ENCODE results near the gene PDGFC.

Gene PDGFC

GRCh38 chr4:156966836-156967235 is 4.8 kb downstream of the PDGFC start:
- H3K4me1 ChIP-seq (ENCODE audit: insufficient read depth, low read length, severe bottlenecking) = no peaks in the 10 kb centered on the region
- no peaks in the 10 kb centered on the region for H3K9me2 ChIP-seq (ENCODE audit: low read depth, low read length)
- H3K4me2 ChIP-seq (ENCODE audit: low read length) = no peak overlapping the region
- no peak overlapping the region for H3K9ac ChIP-seq (ENCODE audit: low read length)
- no peak overlapping the region for H2AFZ ChIP-seq (ENCODE audit: low read length)
- H3K27me3 ChIP-seq (ENCODE audit: insufficient read depth, low read length) = no peaks in the 10 kb centered on the region
- H3F3A ChIP-seq (ENCODE audit: insufficient read depth, low read length) = no peaks in the 10 kb centered on the region
- no peaks in the 10 kb centered on the region for H3K36me3 ChIP-seq (ENCODE audit: insufficient read depth, low read length)
- H3K4me3 ChIP-seq (ENCODE audit: low read depth, low read length, poor library complexity, severe bottlenecking) = no peak overlapping the region
- no peaks in the 10 kb centered on the region for H3K79me2 ChIP-seq (ENCODE audit: insufficient read depth, low read length)
- no peak for TF ChIP-seq EZH2 (IDR thresholded peaks at IDR 0.05; ENCODE audit: borderline replicate concordance, low read length)
- TF ChIP-seq CTCF (IDR thresholded peaks at IDR 0.05; ENCODE audit: low read length) = no peak
- H4K20me1 ChIP-seq (ENCODE audit: insufficient read depth, low read length) = no peaks in the 10 kb centered on the region
- no peak overlapping the region for H3K27ac ChIP-seq (ENCODE audit: low read depth, low read length, poor library complexity, severe bottlenecking)
- H3K9me3 ChIP-seq (ENCODE audit: low read length) = no peaks in the 10 kb centered on the region

- H3K27ac ChIP-seq (ENCODE audit: low read depth, low read length, poor library complexity, severe bottlenecking) = no peak overlapping the region
Observed at GRCh38 chr4:156963419-156963818, 8.2 kb downstream of the PDGFC start.

GRCh38 chr4:156962528-156962974 is 9.0 kb downstream of the PDGFC start:
- H3K79me2 ChIP-seq (ENCODE audit: insufficient read depth, low read length) = no peaks in the 10 kb centered on the region

More at GRCh38 chr4:156963419-156963818, 8.2 kb downstream of the PDGFC start:
- Histone ChIP-seq H3K4me2 (ENCODE audit: low read length) (no peak overlapping the region), H3K4me1 (ENCODE audit: insufficient read depth, low read length, severe bottlenecking) (no peaks in the 10 kb centered on the region), H4K20me1 (ENCODE audit: insufficient read depth, low read length) (no peaks in the 10 kb centered on the region), H3K79me2 (ENCODE audit: insufficient read depth, low read length) (no peaks in the 10 kb centered on the region), H3K9ac (ENCODE audit: low read length) (no peak overlapping the region), H3K9me2 (ENCODE audit: low read depth, low read length) (no peaks in the 10 kb centered on the region), H3K9me3 (ENCODE audit: low read length) (no peaks in the 10 kb centered on the region), H3K27me3 (ENCODE audit: insufficient read depth, low read length) (no peaks in the 10 kb centered on the region), H2AFZ (ENCODE audit: low read length) (no peak overlapping the region), H3F3A (ENCODE audit: insufficient read depth, low read length) (no peaks in the 10 kb centered on the region), H3K36me3 (ENCODE audit: insufficient read depth, low read length) (no peaks in the 10 kb centered on the region), H3K4me3 (ENCODE audit: low read depth, low read length, poor library complexity, severe bottlenecking) (no peak overlapping the region)
- TF ChIP-seq CTCF (IDR thresholded peaks at IDR 0.05; ENCODE audit: low read length) = no peak
- no peak for TF ChIP-seq EZH2 (IDR thresholded peaks at IDR 0.05; ENCODE audit: borderline replicate concordance, low read length)

GRCh38 chr4:156962058-156962358 is 9.6 kb downstream of the PDGFC start:
- H3K9me3 ChIP-seq (ENCODE audit: low read length) = no peaks in the 10 kb centered on the region
- no peak overlapping the region for H2AFZ ChIP-seq (ENCODE audit: low read length)
- no peak overlapping the region for H3K4me3 ChIP-seq (ENCODE audit: low read depth, low read length, poor library complexity, severe bottlenecking)
- H3K4me1 ChIP-seq (ENCODE audit: insufficient read depth, low read length, severe bottlenecking) = no peaks in the 10 kb centered on the region
- no peaks in the 10 kb centered on the region for H3K79me2 ChIP-seq (ENCODE audit: insufficient read depth, low read length)
- no peaks in the 10 kb centered on the region for H3F3A ChIP-seq (ENCODE audit: insufficient read depth, low read length)
- no peak overlapping the region for H3K4me2 ChIP-seq (ENCODE audit: low read length)
- no peak overlapping the region for H3K9ac ChIP-seq (ENCODE audit: low read length)
- no peaks in the 10 kb centered on the region for H3K27me3 ChIP-seq (ENCODE audit: insufficient read depth, low read length)
- no peak overlapping the region for H3K27ac ChIP-seq (ENCODE audit: low read depth, low read length, poor library complexity, severe bottlenecking)
- H3K9me2 ChIP-seq (ENCODE audit: low read depth, low read length) = no peaks in the 10 kb centered on the region
- no peaks in the 10 kb centered on the region for H4K20me1 ChIP-seq (ENCODE audit: insufficient read depth, low read length)
- no peaks in the 10 kb centered on the region for H3K36me3 ChIP-seq (ENCODE audit: insufficient read depth, low read length)
- no peak for TF ChIP-seq CTCF (IDR thresholded peaks at IDR 0.05; ENCODE audit: low read length)
- TF ChIP-seq EZH2 (IDR thresholded peaks at IDR 0.05; ENCODE audit: borderline replicate concordance, low read length) = no peak

More at GRCh38 chr4:156962528-156962974, 9.0 kb downstream of the PDGFC start:
- Histone ChIP-seq H3K9me2 (ENCODE audit: low read depth, low read length) (no peaks in the 10 kb centered on the region), H2AFZ (ENCODE audit: low read length) (no peak overlapping the region), H3K36me3 (ENCODE audit: insufficient read depth, low read length) (no peaks in the 10 kb centered on the region), H3K4me2 (ENCODE audit: low read length) (no peak overlapping the region), H3F3A (ENCODE audit: insufficient read depth, low read length) (no peaks in the 10 kb centered on the region), H4K20me1 (ENCODE audit: insufficient read depth, low read length) (no peaks in the 10 kb centered on the region), H3K27me3 (ENCODE audit: insufficient read depth, low read length) (no peaks in the 10 kb centered on the region), H3K4me1 (ENCODE audit: insufficient read depth, low read length, severe bottlenecking) (no peaks in the 10 kb centered on the region), H3K9ac (ENCODE audit: low read length) (no peak overlapping the region), H3K9me3 (ENCODE audit: low read length) (no peaks in the 10 kb centered on the region), H3K27ac (ENCODE audit: low read depth, low read length, poor library complexity, severe bottlenecking) (no peak overlapping the region), H3K4me3 (ENCODE audit: low read depth, low read length, poor library complexity, severe bottlenecking) (no peak overlapping the region)
- no peak for TF ChIP-seq EZH2 (IDR thresholded peaks at IDR 0.05; ENCODE audit: borderline replicate concordance, low read length)

Measured in OCI-LY1 (cell line).